HEK293 (cell line): ENCODE data around the gene GATAD2A.

Source experiments
- PRDM1 ChIP-seq: fragments of 450-650 bp; formaldehyde crosslinking; IDR thresholded peaks from 2 replicates; pipeline ENCODE4; 2016; ENCODE audit warnings: missing biosample characterization, missing genetic modification characterization
- SP2 ChIP-seq: fragments of 450-650 bp; formaldehyde crosslinking; IDR thresholded peaks from 2 replicates; pipeline ENCODE4 v1.5.1; 2016; ENCODE audit warnings: missing biosample characterization, missing genetic modification characterization
- ZBTB17 ChIP-seq: fragments of 450-650 bp; formaldehyde crosslinking; IDR thresholded peaks from 2 replicates; pipeline ENCODE4 v1.5.1; 2016; ENCODE audit warnings: missing biosample characterization, missing genetic modification characterization
- ZFHX2 ChIP-seq: fragments of 450-650 bp; formaldehyde crosslinking; conservative IDR thresholded peaks from 2 replicates; pipeline ENCODE4 v1.5.1; 2016; ENCODE audit warnings: missing biosample characterization, missing genetic modification characterization
- ZFP69B ChIP-seq: fragments of 450-650 bp; formaldehyde crosslinking; IDR thresholded peaks from 2 replicates; pipeline ENCODE4 v1.5.1; 2016; ENCODE audit warnings: missing biosample characterization, missing genetic modification characterization
- ZNF121 ChIP-seq: fragments of 450-650 bp; formaldehyde crosslinking; IDR thresholded peaks from 2 replicates; pipeline ENCODE4 v1.5.1; 2016; ENCODE audit warnings: missing biosample characterization, missing genetic modification characterization
- ZNF157 ChIP-seq: fragments of 450-650 bp; formaldehyde crosslinking; IDR thresholded peaks from 2 replicates; pipeline ENCODE4 v1.5.1; 2016; ENCODE audit warnings: missing biosample characterization, missing genetic modification characterization
- ZNF514 ChIP-seq: fragments of 450-650 bp; formaldehyde crosslinking; IDR thresholded peaks from 2 replicates; pipeline ENCODE4 v1.5.1; 2016; ENCODE audit warnings: missing biosample characterization, missing genetic modification characterization
- ZNF76 ChIP-seq: fragments of 450-650 bp; formaldehyde crosslinking; IDR thresholded peaks from 2 replicates; pipeline ENCODE4; 2016; ENCODE audit warnings: low read depth, missing biosample characterization, missing genetic modification characterization, borderline replicate concordance
- TF ChIP-seq, protein P1 (sequence below): IDR thresholded peaks from 2 replicates; pipeline ENCODE4 v1.6.1; 2011; ENCODE audit warnings: mild to moderate bottlenecking, low read depth, low read length, borderline replicate concordance
- TF ChIP-seq, protein P2 (sequence below): fragments of 450-650 bp; formaldehyde crosslinking; IDR thresholded peaks from 2 replicates; pipeline ENCODE4 v1.5.1; 2016; ENCODE audit warnings: missing biosample characterization, missing genetic modification characterization, low read depth
- TF ChIP-seq, protein P3 (sequence below): sonication (generic); formaldehyde crosslinking; IDR thresholded peaks from 2 replicates; pipeline ENCODE4 v1.8.1; 2022; ENCODE audit warnings: mild to moderate bottlenecking, moderate library complexity, missing genetic modification reagents
- TF ChIP-seq, protein P4 (sequence below): fragments of 450-650 bp; formaldehyde crosslinking; IDR thresholded peaks from 2 replicates; pipeline ENCODE4 v1.5.1; 2016; ENCODE audit warnings: missing biosample characterization, missing genetic modification characterization
- TF ChIP-seq, protein P5 (sequence below): fragments of 450-650 bp; formaldehyde crosslinking; IDR thresholded peaks from 2 replicates; pipeline ENCODE4 v1.5.1; 2016; ENCODE audit warnings: missing biosample characterization, missing genetic modification characterization

DNA sequence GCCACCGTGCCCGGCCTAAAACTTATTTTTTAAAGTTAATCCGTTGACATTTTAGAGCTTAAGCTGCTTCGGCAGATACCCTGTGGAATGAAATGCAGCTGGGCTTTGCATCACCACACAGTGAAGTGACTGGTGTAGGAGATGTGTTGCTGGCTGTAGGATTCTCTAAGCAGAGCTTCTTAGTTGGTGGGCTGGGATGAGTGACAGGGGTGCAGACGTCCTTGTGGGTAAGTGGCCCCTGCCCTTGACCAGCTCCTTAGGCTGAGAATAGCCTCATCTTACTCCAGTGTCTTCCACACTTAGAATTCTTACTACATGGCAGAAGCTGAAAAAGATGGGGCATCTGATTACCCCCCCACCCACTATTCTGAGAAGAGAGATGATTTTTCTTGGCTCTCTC lies 11.6 kb downstream of the GATAD2A start:
- no peak for TF ChIP-seq ZNF76 (tag by site-specific recombination)
- TF ChIP-seq, protein P1, sequence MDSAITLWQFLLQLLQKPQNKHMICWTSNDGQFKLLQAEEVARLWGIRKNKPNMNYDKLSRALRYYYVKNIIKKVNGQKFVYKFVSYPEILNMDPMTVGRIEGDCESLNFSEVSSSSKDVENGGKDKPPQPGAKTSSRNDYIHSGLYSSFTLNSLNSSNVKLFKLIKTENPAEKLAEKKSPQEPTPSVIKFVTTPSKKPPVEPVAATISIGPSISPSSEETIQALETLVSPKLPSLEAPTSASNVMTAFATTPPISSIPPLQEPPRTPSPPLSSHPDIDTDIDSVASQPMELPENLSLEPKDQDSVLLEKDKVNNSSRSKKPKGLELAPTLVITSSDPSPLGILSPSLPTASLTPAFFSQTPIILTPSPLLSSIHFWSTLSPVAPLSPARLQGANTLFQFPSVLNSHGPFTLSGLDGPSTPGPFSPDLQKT, result no peak
- no peak for TF ChIP-seq ZFHX2 (tag by site-specific recombination)
- TF ChIP-seq, protein P2, sequence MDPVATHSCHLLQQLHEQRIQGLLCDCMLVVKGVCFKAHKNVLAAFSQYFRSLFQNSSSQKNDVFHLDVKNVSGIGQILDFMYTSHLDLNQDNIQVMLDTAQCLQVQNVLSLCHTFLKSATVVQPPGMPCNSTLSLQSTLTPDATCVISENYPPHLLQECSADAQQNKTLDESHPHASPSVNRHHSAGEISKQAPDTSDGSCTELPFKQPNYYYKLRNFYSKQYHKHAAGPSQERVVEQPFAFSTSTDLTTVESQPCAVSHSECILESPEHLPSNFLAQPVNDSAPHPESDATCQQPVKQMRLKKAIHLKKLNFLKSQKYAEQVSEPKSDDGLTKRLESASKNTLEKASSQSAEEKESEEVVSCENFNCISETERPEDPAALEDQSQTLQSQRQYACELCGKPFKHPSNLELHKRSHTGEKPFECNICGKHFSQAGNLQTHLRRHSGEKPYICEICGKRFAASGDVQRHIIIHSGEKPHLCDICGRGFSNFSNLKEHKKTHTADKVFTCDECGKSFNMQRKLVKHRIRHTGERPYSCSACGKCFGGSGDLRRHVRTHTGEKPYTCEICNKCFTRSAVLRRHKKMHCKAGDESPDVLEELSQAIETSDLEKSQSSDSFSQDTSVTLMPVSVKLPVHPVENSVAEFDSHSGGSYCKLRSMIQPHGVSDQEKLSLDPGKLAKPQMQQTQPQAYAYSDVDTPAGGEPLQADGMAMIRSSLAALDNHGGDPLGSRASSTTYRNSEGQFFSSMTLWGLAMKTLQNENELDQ (tag by site-specific recombination), result no peak
- TF ChIP-seq, protein P3, sequence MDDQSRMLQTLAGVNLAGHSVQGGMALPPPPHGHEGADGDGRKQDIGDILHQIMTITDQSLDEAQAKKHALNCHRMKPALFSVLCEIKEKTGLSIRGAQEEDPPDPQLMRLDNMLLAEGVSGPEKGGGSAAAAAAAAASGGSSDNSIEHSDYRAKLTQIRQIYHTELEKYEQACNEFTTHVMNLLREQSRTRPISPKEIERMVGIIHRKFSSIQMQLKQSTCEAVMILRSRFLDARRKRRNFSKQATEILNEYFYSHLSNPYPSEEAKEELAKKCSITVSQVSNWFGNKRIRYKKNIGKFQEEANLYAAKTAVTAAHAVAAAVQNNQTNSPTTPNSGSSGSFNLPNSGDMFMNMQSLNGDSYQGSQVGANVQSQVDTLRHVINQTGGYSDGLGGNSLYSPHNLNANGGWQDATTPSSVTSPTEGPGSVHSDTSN (CRISPR knock-in tag), result no peak
- no peak for TF ChIP-seq ZNF514 (tag by site-specific recombination)
- TF ChIP-seq ZBTB17 (tag by site-specific recombination), result no peak
- TF ChIP-seq, protein P4, sequence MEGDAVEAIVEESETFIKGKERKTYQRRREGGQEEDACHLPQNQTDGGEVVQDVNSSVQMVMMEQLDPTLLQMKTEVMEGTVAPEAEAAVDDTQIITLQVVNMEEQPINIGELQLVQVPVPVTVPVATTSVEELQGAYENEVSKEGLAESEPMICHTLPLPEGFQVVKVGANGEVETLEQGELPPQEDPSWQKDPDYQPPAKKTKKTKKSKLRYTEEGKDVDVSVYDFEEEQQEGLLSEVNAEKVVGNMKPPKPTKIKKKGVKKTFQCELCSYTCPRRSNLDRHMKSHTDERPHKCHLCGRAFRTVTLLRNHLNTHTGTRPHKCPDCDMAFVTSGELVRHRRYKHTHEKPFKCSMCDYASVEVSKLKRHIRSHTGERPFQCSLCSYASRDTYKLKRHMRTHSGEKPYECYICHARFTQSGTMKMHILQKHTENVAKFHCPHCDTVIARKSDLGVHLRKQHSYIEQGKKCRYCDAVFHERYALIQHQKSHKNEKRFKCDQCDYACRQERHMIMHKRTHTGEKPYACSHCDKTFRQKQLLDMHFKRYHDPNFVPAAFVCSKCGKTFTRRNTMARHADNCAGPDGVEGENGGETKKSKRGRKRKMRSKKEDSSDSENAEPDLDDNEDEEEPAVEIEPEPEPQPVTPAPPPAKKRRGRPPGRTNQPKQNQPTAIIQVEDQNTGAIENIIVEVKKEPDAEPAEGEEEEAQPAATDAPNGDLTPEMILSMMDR (tag by site-specific recombination), result no peak
- TF ChIP-seq ZNF157 (tag by site-specific recombination), result no peak
- no peak for TF ChIP-seq SP2 (tag by site-specific recombination)
- no peak for TF ChIP-seq ZNF121
- TF ChIP-seq, protein P5, sequence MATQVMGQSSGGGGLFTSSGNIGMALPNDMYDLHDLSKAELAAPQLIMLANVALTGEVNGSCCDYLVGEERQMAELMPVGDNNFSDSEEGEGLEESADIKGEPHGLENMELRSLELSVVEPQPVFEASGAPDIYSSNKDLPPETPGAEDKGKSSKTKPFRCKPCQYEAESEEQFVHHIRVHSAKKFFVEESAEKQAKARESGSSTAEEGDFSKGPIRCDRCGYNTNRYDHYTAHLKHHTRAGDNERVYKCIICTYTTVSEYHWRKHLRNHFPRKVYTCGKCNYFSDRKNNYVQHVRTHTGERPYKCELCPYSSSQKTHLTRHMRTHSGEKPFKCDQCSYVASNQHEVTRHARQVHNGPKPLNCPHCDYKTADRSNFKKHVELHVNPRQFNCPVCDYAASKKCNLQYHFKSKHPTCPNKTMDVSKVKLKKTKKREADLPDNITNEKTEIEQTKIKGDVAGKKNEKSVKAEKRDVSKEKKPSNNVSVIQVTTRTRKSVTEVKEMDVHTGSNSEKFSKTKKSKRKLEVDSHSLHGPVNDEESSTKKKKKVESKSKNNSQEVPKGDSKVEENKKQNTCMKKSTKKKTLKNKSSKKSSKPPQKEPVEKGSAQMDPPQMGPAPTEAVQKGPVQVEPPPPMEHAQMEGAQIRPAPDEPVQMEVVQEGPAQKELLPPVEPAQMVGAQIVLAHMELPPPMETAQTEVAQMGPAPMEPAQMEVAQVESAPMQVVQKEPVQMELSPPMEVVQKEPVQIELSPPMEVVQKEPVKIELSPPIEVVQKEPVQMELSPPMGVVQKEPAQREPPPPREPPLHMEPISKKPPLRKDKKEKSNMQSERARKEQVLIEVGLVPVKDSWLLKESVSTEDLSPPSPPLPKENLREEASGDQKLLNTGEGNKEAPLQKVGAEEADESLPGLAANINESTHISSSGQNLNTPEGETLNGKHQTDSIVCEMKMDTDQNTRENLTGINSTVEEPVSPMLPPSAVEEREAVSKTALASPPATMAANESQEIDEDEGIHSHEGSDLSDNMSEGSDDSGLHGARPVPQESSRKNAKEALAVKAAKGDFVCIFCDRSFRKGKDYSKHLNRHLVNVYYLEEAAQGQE (tag by site-specific recombination), result no peak
- TF ChIP-seq PRDM1, result no peak
- TF ChIP-seq ZFP69B (tag by site-specific recombination), result no peak
